B cell (primary cell): ENCODE measurements around the gene LRRC49. TPM values are rescaled to one million over a fixed set of nuclear protein-coding genes. Genes with fewer than 3 reads are reported as not detected.
"Not testable (repeated sequence)": the region's sequence is repeated elsewhere in the genome, so short reads cannot be mapped to it uniquely, and the experiment has no call there.

Source experiments
- ATAC-seq: fragments of 200-7000 bp; cut with Tn5 transposase; one replicate; pipeline ENCODE4 v1.10.0; 2021; ENCODE audit warnings: low read depth, mild to moderate bottlenecking, moderate number of reproducible peaks, moderate library complexity
- CTCF ChIA-PET: fragments of 350-600 bp; sonication (Branson Sonifier 250); formaldehyde crosslinking; loops from one replicate; lab custom pipeline; 2021; ENCODE audit warnings: antibody characterized with exemption, inconsistent platforms; lab: Charles Lee
- POLR2A ChIA-PET: fragments of 350-600 bp; sonication (Branson Sonifier 250); formaldehyde crosslinking; loops from one replicate; lab custom pipeline; 2021; ENCODE audit warnings: antibody characterized with exemption; lab: Charles Lee
- DNase-seq: peaks from one replicate; pipeline ENCODE4 v3.0.0; 2013
- H2AFZ ChIP-seq: 2 replicates; pipeline ENCODE4 v1.6.1; 2012; ENCODE audit warnings: mild to moderate bottlenecking, low read depth, low read length; ENCODE audit not compliant: insufficient read depth, poor library complexity, severe bottlenecking
- H3K27ac ChIP-seq, 2 donors: 1 replicate in 1 of 2; 2 replicates in 1 of 2; pipeline ENCODE4 v1.5.1; 2012 to 2013; ENCODE audit warnings: low read length in 2 of 2, mild to moderate bottlenecking in 2 of 2, moderate library complexity in 1 of 2
- H3K27me3 ChIP-seq, 4 experiments: fragments of 200-600 bp in 1 of 4; sonication (generic) in 1 of 4; replicated peaks in 1 of 4; 1 replicate in 2 of 4; 2 replicates in 2 of 4; pipeline versions ENCODE4 v1.6.1 to v1.7.0; 2013 to 2016; ENCODE audit warnings: low read length in 3 of 4, mild to moderate bottlenecking in 2 of 4, mixed read lengths in 1 of 4, moderate library complexity in 1 of 4; ENCODE audit not compliant: insufficient read depth in 4 of 4, control insufficient read depth in 3 of 4; ENCODE audit errors: control extremely low read depth in 1 of 4
- H3K36me3 ChIP-seq, 2 experiments: replicated peaks in 1 of 2; 1 replicate in 1 of 2; 2 replicates in 1 of 2; pipeline versions ENCODE4 v1.6.1 to v1.7.1; 2013; ENCODE audit warnings: low read length in 1 of 2; ENCODE audit not compliant: insufficient read depth in 2 of 2, control insufficient read depth in 1 of 2; ENCODE audit errors: control extremely low read depth in 1 of 2, extremely low read depth in 1 of 2
- H3K4me1 ChIP-seq, 2 donors: fragments of 200-600 bp in 1 of 2; sonication (generic) in 1 of 2; 1 replicate in 1 of 2; 2 replicates in 1 of 2; pipeline versions ENCODE4 v1.5.1 to v1.6.1; 2013 to 2017; ENCODE audit warnings: low read length in 2 of 2; ENCODE audit not compliant: control insufficient read depth in 2 of 2, insufficient read depth in 2 of 2
- H3K4me2 ChIP-seq: replicated peaks from 2 replicates; pipeline ENCODE3; 2012; ENCODE audit warnings: mild to moderate bottlenecking, low read depth, low read length; ENCODE audit not compliant: poor library complexity, severe bottlenecking
- H3K4me3 ChIP-seq, 5 experiments: fragments of 200-600 bp in 1 of 5; sonication (generic) in 1 of 5; 1 replicate in 3 of 5; 2 replicates in 2 of 5; pipeline versions ENCODE4 v1.5.1 to v1.7.0; 2011 to 2016; ENCODE audit warnings: low read length in 4 of 5, mild to moderate bottlenecking in 4 of 5, low read depth in 2 of 5, control low read depth in 1 of 5, moderate library complexity in 1 of 5; ENCODE audit not compliant: insufficient read depth in 1 of 5; ENCODE audit errors: control extremely low read depth in 1 of 5, extremely low read depth in 1 of 5
- H3K79me2 ChIP-seq: fragments of 200-600 bp; sonication (generic); one replicate; pipeline ENCODE4 v1.6.0; 2016; ENCODE audit warnings: low read length; ENCODE audit not compliant: control insufficient read depth, insufficient read depth
- H3K9ac ChIP-seq: fragments of 200-600 bp; sonication (generic); 2 replicates; pipeline ENCODE4 v1.6.1; 2017; ENCODE audit warnings: mild to moderate bottlenecking, low read length, moderate library complexity
- H3K9me3 ChIP-seq, 3 donors: one replicate each; pipeline versions ENCODE4 v1.6.1 to v1.7.1; 2013; ENCODE audit warnings: low read length in 2 of 3; ENCODE audit not compliant: control insufficient read depth in 2 of 3, insufficient read depth in 1 of 3; ENCODE audit errors: control extremely low read depth in 1 of 3
- H4K20me1 ChIP-seq: 2 replicates; pipeline ENCODE4 v1.6.0; 2012; ENCODE audit warnings: mild to moderate bottlenecking, low read length; ENCODE audit not compliant: insufficient read depth, control insufficient read depth, poor library complexity, severe bottlenecking
- H3K27ac Mint-ChIP-seq: one replicate; pipeline ENCODE4 v1.8.0; 2021; ENCODE audit warnings: mixed read lengths
- H3K27me3 Mint-ChIP-seq: one replicate; pipeline ENCODE4 v1.8.0; 2021; ENCODE audit warnings: mixed read lengths
- H3K4me1 Mint-ChIP-seq: one replicate; pipeline ENCODE4 v1.8.0; 2021; ENCODE audit warnings: mixed read lengths
- H3K4me3 Mint-ChIP-seq: one replicate; pipeline ENCODE4 v1.8.0; 2021; ENCODE audit warnings: mixed read lengths
- H3K9me3 Mint-ChIP-seq: one replicate; pipeline ENCODE4 v1.8.0; 2022; ENCODE audit warnings: mixed read lengths; ENCODE audit not compliant: insufficient read depth
- CTCF ChIP-seq: fragments of 200-600 bp; IDR thresholded peaks from one replicate; pipeline ENCODE4 v1.8.0; 2022; ENCODE audit warnings: antibody characterized with exemption, mild to moderate bottlenecking
- EZH2 ChIP-seq: IDR thresholded peaks from 2 replicates; pipeline ENCODE4 v1.6.1; 2012; ENCODE audit warnings: borderline replicate concordance, low read depth, mild to moderate bottlenecking, moderate library complexity, low read length; ENCODE audit not compliant: insufficient read depth, poor library complexity, severe bottlenecking
- WGBS: methylation state at CpG from one replicate; pipeline ENCODE4 v1.1.5; 2013; ENCODE audit warnings: missing lambda C conversion rate; ENCODE audit not compliant: insufficient coverage; 5-methylcytosine and 5-hydroxymethylcytosine counted together
- intact Hi-C: fragments of 100-400 bp; cut with micrococcal nuclease; formaldehyde crosslinking; loops from one replicate; pipeline ENCODE4 v1.10.0; 2022
- polyA plus RNA-seq: library from polyadenylated mRNA; depleted of rRNA; stranded (reverse); fragments of >200 nt; gene quantifications from 2 replicates; pipeline ENCODE4 v1.2.3, GENCODE V29; 2012
- total RNA-seq, 2 donors: library from RNA; stranded (reverse); fragments of 120-200 nt in 1 of 2; gene quantifications; 1 replicate in 1 of 2; 2 replicates in 1 of 2; pipeline versions ENCODE4 v1.2.3 to v1.2.4, GENCODE V29; 2013 to 2022

The LRRC49 gene
- total and polyA plus RNA-seq, 2 donors (not counting 1 experiment from before 2014, with no cell fraction given), result 0.22 to 1.4 TPM

- CTCF ChIA-PET, result no interaction called here
- peaks cover 21% of the 10 kb centered on the region for H3K27me3 Mint-ChIP-seq
Measured at GRCh38 chr15:70923311-70924080, 30.9 kb downstream of the LRRC49 start.

GRCh38 chr15:70926914-70927313 lies 34.3 kb downstream of the LRRC49 start:
- ATAC-seq, H3K9me3 ChIP-seq: not testable (repeated sequence)
- WGBS, result no CpG with 5 or more reads among the region's 1 CpG

More at GRCh38 chr15:70923311-70924080, 30.9 kb downstream of the LRRC49 start:
- H3K9me3 ChIP-seq, result no peaks in the 10 kb centered on the region
- no CpG with 5 or more reads among the region's 2 CpGs for WGBS
- H3K9ac ChIP-seq, result no peak overlapping the region
- no peaks in the 10 kb centered on the region for H3K27me3 ChIP-seq
- no peak overlapping the region for H3K4me3 ChIP-seq
- no peak for TF ChIP-seq EZH2
- TF ChIP-seq CTCF, result no peak
- no peak overlapping the region for H3K27ac ChIP-seq
- no peaks in the 10 kb centered on the region for H3K79me2 ChIP-seq
- intact Hi-C loops, result no loop called here
- POLR2A ChIA-PET, result no interaction called here
- Mint-ChIP-seq H3K27ac (no peak overlapping the region), H3K4me3 (no peak overlapping the region), H3K9me3 (peaks cover 5% of the 10 kb centered on the region), H3K4me1 (no peaks in the 10 kb centered on the region)
- no peak for ATAC-seq
- H3K4me2 ChIP-seq, result no peak overlapping the region
- no peak for DNase-seq
- H2AFZ ChIP-seq, result no peak overlapping the region
- H3K36me3 ChIP-seq, result no peaks in the 10 kb centered on the region
- H4K20me1 ChIP-seq, result no peaks in the 10 kb centered on the region
- no peaks in the 10 kb centered on the region for H3K4me1 ChIP-seq

More at GRCh38 chr15:70926914-70927313, 34.3 kb downstream of the LRRC49 start:
- H3K79me2 ChIP-seq, POLR2A ChIA-PET, intact Hi-C loops, H4K20me1 ChIP-seq, H3K4me3 Mint-ChIP-seq, H3K4me2 ChIP-seq, H3K9me3 Mint-ChIP-seq, H2AFZ ChIP-seq, CTCF ChIA-PET, DNase-seq, H3K36me3 ChIP-seq, H3K27ac ChIP-seq, H3K9ac ChIP-seq, H3K27me3 ChIP-seq, H3K4me3 ChIP-seq, H3K27ac Mint-ChIP-seq, H3K4me1 Mint-ChIP-seq, H3K4me1 ChIP-seq: not testable (repeated sequence)
- H3K27me3 Mint-ChIP-seq, result peaks cover 33% of the 10 kb centered on the region
